ENCODE results near the gene AGO1.

AGO1 gene

DNA sequence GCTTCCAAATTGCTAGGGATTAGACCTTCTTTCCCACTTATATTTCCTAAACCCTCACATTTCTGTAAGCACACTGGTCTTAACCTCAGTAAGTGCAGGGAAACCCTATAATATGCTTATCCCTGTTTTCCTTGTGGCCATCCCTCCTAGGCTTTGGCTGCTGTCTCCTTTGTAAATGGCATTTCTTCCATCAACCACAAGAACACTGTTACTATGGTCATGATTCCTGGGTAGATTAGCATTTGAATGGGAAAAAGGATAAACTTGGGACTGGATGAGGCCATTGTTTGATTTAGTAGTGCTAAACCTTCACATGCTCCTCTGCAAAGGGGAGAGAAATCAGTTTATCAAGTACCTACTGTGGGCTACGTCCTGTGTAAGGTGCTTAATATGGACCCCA, 31.7 kb downstream of the AGO1 start:
- H3K27me3 ChIP-seq (ENCODE audit: low read depth, low read length): no peaks in the 10 kb centered on the region
- no peaks in the 10 kb centered on the region for H3K79me2 ChIP-seq (ENCODE audit: low read length)
- TF ChIP-seq, protein P1, sequence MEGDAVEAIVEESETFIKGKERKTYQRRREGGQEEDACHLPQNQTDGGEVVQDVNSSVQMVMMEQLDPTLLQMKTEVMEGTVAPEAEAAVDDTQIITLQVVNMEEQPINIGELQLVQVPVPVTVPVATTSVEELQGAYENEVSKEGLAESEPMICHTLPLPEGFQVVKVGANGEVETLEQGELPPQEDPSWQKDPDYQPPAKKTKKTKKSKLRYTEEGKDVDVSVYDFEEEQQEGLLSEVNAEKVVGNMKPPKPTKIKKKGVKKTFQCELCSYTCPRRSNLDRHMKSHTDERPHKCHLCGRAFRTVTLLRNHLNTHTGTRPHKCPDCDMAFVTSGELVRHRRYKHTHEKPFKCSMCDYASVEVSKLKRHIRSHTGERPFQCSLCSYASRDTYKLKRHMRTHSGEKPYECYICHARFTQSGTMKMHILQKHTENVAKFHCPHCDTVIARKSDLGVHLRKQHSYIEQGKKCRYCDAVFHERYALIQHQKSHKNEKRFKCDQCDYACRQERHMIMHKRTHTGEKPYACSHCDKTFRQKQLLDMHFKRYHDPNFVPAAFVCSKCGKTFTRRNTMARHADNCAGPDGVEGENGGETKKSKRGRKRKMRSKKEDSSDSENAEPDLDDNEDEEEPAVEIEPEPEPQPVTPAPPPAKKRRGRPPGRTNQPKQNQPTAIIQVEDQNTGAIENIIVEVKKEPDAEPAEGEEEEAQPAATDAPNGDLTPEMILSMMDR (IDR thresholded peaks at IDR 0.05; ENCODE audit: low read depth, low read length): no peak
- TF ChIP-seq EZH2phosphoT487 (IDR thresholded peaks at IDR 0.05; ENCODE audit: low read depth): no peak
- no peak overlapping the region for H3K4me3 ChIP-seq (ENCODE audit: low read length)
- H2AFZ ChIP-seq (ENCODE audit: low read depth, low read length): no peak overlapping the region
- no peak overlapping the region for H3K9ac ChIP-seq (ENCODE audit: low read length)
- H3K27ac ChIP-seq (ENCODE audit: low read length): no peak overlapping the region
- no peaks in the 10 kb centered on the region for H3K9me3 ChIP-seq (ENCODE audit: insufficient read depth, low read length)
- H3K36me3 ChIP-seq (replicated peaks; ENCODE audit: low read depth, low read length): peaks cover 4% of the 10 kb centered on the region
- no peak overlapping the region for H3K4me2 ChIP-seq (ENCODE audit: low read length)
- no peaks in the 10 kb centered on the region for H4K20me1 ChIP-seq (ENCODE audit: insufficient read depth, low read length)
- no peaks in the 10 kb centered on the region for H3K4me1 ChIP-seq (ENCODE audit: low read length)

DNA sequence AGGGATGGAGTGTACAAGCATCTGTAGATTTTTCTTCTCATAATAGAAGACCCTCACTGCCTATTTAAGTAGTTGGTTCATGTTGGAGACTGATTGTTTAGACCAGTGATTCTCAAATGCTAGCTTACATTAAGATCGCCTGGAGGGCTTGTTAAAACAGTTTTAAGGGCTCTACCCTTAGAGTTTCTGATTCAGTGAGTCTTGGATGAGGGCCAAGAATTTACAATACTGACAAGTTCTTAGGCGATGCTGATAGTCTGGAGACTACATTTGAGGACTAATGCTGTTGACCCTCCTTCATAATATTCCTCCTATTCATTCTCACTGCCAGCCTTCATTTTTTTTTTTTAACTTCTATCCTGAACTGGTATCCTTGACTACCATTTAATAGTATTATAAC, 32.7 kb downstream of the AGO1 start:
- peaks cover 4% of the 10 kb centered on the region for H3K36me3 ChIP-seq (replicated peaks; ENCODE audit: low read depth, low read length)
- H3K27ac ChIP-seq (ENCODE audit: low read length): no peak overlapping the region
- TF ChIP-seq, protein P1 (IDR thresholded peaks at IDR 0.05; ENCODE audit: low read depth, low read length): no peak
- no peak for TF ChIP-seq EZH2phosphoT487 (IDR thresholded peaks at IDR 0.05; ENCODE audit: low read depth)

DNA sequence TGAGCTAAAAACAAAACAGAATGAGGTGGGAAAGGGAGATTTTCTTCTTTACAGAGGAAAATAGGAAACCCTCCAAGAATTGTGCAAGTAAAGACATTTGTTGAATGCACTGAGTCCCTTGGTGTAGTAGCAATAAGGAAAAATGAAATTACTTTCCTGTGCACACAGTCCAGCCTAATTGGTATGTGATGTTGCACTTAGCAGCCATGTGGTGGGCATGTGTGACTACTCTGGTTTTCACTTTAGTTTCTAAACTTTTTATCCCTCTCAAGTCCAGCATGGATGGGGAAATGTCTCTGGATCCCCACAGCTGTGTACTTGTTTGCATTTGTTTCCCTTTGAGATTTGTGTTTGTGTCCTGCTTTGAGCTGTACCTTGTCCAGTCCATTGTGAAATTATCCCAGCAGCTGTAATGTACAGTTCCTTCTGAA, 40.8 kb downstream of the AGO1 start:
- peaks cover 2% of the 10 kb centered on the region for H3K36me3 ChIP-seq (replicated peaks; ENCODE audit: low read depth, low read length)
- no peaks in the 10 kb centered on the region for H3K27me3 ChIP-seq (ENCODE audit: low read depth, low read length)
- no peak overlapping the region for H3K4me3 ChIP-seq (ENCODE audit: low read length)
- no peak overlapping the region for H3K9ac ChIP-seq (ENCODE audit: low read length)
- H3K79me2 ChIP-seq (ENCODE audit: low read length): no peaks in the 10 kb centered on the region
- H4K20me1 ChIP-seq (ENCODE audit: insufficient read depth, low read length): no peaks in the 10 kb centered on the region
- H2AFZ ChIP-seq (ENCODE audit: low read depth, low read length): no peak overlapping the region
- peaks cover 10% of the 10 kb centered on the region for H3K4me1 ChIP-seq (ENCODE audit: low read length)
- no peak overlapping the region for H3K27ac ChIP-seq (ENCODE audit: low read length)
- TF ChIP-seq, protein P1 (IDR thresholded peaks at IDR 0.05; ENCODE audit: low read depth, low read length): no peak
- no peak for TF ChIP-seq EZH2phosphoT487 (IDR thresholded peaks at IDR 0.05; ENCODE audit: low read depth)
- H3K4me2 ChIP-seq (ENCODE audit: low read length): no peak overlapping the region
- no peaks in the 10 kb centered on the region for H3K9me3 ChIP-seq (ENCODE audit: insufficient read depth, low read length)

More for the DNA sequence above, 32.7 kb downstream of the AGO1 start:
- no peaks in the 10 kb centered on the region for H3K79me2 ChIP-seq (ENCODE audit: low read length)
- H3K4me1 ChIP-seq (ENCODE audit: low read length): no peaks in the 10 kb centered on the region
- H3K9ac ChIP-seq (ENCODE audit: low read length): no peak overlapping the region
- no peaks in the 10 kb centered on the region for H4K20me1 ChIP-seq (ENCODE audit: insufficient read depth, low read length)
- no peak overlapping the region for H3K4me3 ChIP-seq (ENCODE audit: low read length)
- H3K9me3 ChIP-seq (ENCODE audit: insufficient read depth, low read length): no peaks in the 10 kb centered on the region
- no peak overlapping the region for H2AFZ ChIP-seq (ENCODE audit: low read depth, low read length)
- no peak overlapping the region for H3K4me2 ChIP-seq (ENCODE audit: low read length)
- no peaks in the 10 kb centered on the region for H3K27me3 ChIP-seq (ENCODE audit: low read depth, low read length)

DNA sequence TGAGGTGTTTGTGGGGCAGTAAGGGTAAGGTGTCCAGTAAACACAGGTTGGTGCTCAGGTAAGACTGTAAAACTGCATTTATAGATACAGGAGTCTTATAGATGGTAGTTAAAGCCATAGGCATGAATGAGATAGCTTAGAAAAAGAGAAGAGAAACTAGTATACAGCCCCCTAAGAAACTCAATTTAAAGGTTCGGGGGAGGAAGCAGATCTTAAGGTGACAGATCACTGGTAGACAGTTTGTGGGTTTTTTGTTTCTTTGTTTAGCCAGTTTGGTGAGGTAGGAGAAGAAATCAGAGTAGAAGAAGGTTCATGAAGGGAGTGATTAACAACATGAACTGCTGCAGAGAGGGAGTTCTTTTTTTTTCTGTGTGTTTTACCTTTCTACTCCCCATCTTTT, 41.8 kb downstream of the AGO1 start:
- no peaks in the 10 kb centered on the region for H3K9me3 ChIP-seq (ENCODE audit: insufficient read depth, low read length)
- H3K27me3 ChIP-seq (ENCODE audit: low read depth, low read length): no peaks in the 10 kb centered on the region
- H4K20me1 ChIP-seq (ENCODE audit: insufficient read depth, low read length): no peaks in the 10 kb centered on the region
- H3K36me3 ChIP-seq (replicated peaks; ENCODE audit: low read depth, low read length): peaks cover 2% of the 10 kb centered on the region
- H3K4me1 ChIP-seq (ENCODE audit: low read length): peaks cover 11% of the 10 kb centered on the region
- H3K79me2 ChIP-seq (ENCODE audit: low read length): peaks cover 2% of the 10 kb centered on the region; the same call in 1 of the 2 replicates
- H3K9ac ChIP-seq (ENCODE audit: low read length): no peak overlapping the region
- TF ChIP-seq, protein P1 (IDR thresholded peaks at IDR 0.05; ENCODE audit: low read depth, low read length): no peak
- no peak for TF ChIP-seq EZH2phosphoT487 (IDR thresholded peaks at IDR 0.05; ENCODE audit: low read depth)
- H2AFZ ChIP-seq (ENCODE audit: low read depth, low read length): no peak overlapping the region
- H3K27ac ChIP-seq (ENCODE audit: low read length): no peak overlapping the region
- peak overlapping the region; percentile 26; the same call in 1 of the 2 replicates for H3K4me2 ChIP-seq (ENCODE audit: low read length)
- H3K4me3 ChIP-seq (ENCODE audit: low read length): no peak overlapping the region

Measured in OCI-LY3 (cell line).